HFFc6 (cell line): ENCODE data around the gene LATS2. TPM values are rescaled to one million over a fixed set of nuclear protein-coding genes. Genes with fewer than 3 reads are reported as not detected.
A peak's percentile ranks its signal among the peaks of the same experiment; 100 is the strongest.

Experiments used
- DNase-seq: peaks from one replicate; pipeline ENCODE4 v3.0.0-alpha.2; 2018
- H3K27ac Mint-ChIP-seq: 2 replicates; pipeline ENCODE4 v1.8.0; 2020; ENCODE audit warnings: mild to moderate bottlenecking, mixed read lengths
- H3K27me3 Mint-ChIP-seq: 2 replicates; pipeline ENCODE4 v1.8.0; 2021; ENCODE audit warnings: mild to moderate bottlenecking, moderate library complexity, mixed read lengths; ENCODE audit not compliant: insufficient read depth
- H3K36me3 Mint-ChIP-seq: 2 replicates; pipeline ENCODE4 v1.8.0; 2021; ENCODE audit warnings: low read depth, mixed read lengths
- H3K4me1 Mint-ChIP-seq: 2 replicates; pipeline ENCODE4 v1.8.0; 2020; ENCODE audit warnings: low read depth, mixed read lengths
- H3K4me3 Mint-ChIP-seq: 2 replicates; pipeline ENCODE4 v1.8.0; 2020; ENCODE audit warnings: mild to moderate bottlenecking, moderate library complexity, mixed read lengths
- H3K9me3 Mint-ChIP-seq: 2 replicates; pipeline ENCODE4 v1.8.0; 2020; ENCODE audit warnings: mild to moderate bottlenecking, mixed read lengths
- total RNA-seq, 6 experiments: library from RNA; stranded (reverse); fragmentation: NEBNext Ultra II Directional; extraction: Animal tissue kit (Norgen Biotek cat#: 25700); gene quantifications; 2 replicates in 1 of 6; 3 replicates in 5 of 6; pipeline ENCODE4 v1.2.3, GENCODE V29; 2021
- TF ChIP-seq, protein P1 (sequence below): fragments of 200-600 bp; sonication (generic); IDR thresholded peaks from 2 replicates; pipeline ENCODE4 v1.5.0; 2021; ENCODE audit warnings: antibody characterized with exemption, mild to moderate bottlenecking

The LATS2 gene
- total RNA-seq, 6 experiments from 2014 or later, result 43.5 to 54.8 (median 44.9) TPM

DNA sequence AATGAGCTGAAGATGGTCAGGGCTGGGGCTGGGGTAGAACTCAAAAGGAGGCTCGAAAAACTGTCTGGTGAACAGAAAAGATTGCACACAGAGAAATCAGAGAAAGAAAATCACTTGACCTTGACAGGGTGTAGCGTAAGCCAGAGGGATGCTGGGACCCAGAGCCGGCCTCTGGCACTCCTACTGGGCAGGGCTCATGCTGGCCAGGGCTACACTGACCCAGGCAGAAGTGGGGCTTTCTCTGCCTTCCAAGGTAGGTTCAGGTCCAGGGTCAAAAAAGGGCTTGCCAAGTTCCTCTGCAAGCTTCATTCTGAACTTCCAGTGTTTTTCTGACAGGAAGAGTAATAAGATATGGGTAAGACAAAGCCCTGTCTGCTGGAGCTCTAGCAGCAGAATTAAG, 56.2 kb downstream of the LATS2 start:
- Mint-ChIP-seq H3K27me3 (peaks cover 2% of the 10 kb centered on the region; the same call in 1 of the 2 replicates), H3K36me3 (peaks cover 43% of the 10 kb centered on the region), H3K4me3 (no peak overlapping the region; the same call in 1 of the 2 replicates), H3K9me3 (peaks cover 6% of the 10 kb centered on the region), H3K4me1 (peaks cover 41% of the 10 kb centered on the region), H3K27ac (peak overlapping the region; percentile 21; the same call in 1 of the 2 replicates)
- TF ChIP-seq, protein P1, sequence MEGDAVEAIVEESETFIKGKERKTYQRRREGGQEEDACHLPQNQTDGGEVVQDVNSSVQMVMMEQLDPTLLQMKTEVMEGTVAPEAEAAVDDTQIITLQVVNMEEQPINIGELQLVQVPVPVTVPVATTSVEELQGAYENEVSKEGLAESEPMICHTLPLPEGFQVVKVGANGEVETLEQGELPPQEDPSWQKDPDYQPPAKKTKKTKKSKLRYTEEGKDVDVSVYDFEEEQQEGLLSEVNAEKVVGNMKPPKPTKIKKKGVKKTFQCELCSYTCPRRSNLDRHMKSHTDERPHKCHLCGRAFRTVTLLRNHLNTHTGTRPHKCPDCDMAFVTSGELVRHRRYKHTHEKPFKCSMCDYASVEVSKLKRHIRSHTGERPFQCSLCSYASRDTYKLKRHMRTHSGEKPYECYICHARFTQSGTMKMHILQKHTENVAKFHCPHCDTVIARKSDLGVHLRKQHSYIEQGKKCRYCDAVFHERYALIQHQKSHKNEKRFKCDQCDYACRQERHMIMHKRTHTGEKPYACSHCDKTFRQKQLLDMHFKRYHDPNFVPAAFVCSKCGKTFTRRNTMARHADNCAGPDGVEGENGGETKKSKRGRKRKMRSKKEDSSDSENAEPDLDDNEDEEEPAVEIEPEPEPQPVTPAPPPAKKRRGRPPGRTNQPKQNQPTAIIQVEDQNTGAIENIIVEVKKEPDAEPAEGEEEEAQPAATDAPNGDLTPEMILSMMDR, result no peak
- DNase-seq, result no peak

DNA sequence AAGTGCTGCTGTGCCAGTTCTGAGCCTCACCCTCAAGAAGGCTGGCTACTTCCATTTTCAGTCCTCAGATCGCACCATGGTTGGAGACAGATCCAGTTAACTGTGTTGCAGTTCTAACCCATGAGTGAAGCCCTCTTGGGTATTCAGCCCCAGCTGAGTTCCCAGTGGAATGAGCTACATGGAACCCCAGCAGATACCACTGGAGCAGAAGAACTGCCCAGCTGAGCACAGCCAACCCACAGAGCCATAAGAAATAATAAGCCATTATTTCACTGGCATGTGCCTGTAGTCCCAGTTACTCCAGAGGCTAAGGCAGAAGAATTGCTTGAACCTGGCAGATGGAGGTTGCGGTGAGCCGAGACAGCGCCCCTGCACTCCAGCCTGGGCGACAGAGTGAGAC, 59.9 kb downstream of the LATS2 start:
- peak overlapping the region; percentile 19; the same call in 1 of the 2 replicates for H3K27ac Mint-ChIP-seq
- TF ChIP-seq, protein P1, result no peak
- H3K4me1 Mint-ChIP-seq, result peaks cover 43% of the 10 kb centered on the region
- H3K9me3 Mint-ChIP-seq, result peaks cover 6% of the 10 kb centered on the region
- no peak for DNase-seq
- H3K4me3 Mint-ChIP-seq, result no peak overlapping the region
- peaks cover 10% of the 10 kb centered on the region for H3K27me3 Mint-ChIP-seq
- H3K36me3 Mint-ChIP-seq, result peaks cover 37% of the 10 kb centered on the region

DNA sequence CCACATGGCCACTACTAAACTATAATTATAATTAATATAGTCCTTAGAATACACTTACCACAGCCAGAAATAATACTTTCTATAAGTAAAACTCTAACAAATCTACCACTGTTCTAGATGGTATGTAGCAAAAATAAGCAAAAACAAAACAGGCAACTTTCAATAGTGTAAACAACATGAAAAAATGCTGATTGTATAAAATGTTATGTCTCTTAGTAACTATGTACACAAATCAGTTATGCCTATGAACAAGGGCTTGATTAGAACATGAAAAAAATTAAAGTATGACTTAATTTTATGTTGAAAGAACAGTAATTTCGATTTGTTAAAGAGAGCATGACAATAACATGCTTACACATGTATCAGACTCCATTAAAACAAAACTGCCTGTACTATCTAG, 60.7 kb downstream of the LATS2 start:
- Mint-ChIP-seq H3K9me3 (peaks cover 6% of the 10 kb centered on the region), H3K27me3 (peaks cover 10% of the 10 kb centered on the region), H3K4me1 (peaks cover 49% of the 10 kb centered on the region), H3K36me3 (peaks cover 44% of the 10 kb centered on the region), H3K27ac (peak overlapping the region; percentile 45; the same call in 1 of the 2 replicates), H3K4me3 (no peak overlapping the region)
- TF ChIP-seq, protein P1, result no peak
- DNase-seq, result no peak

DNA sequence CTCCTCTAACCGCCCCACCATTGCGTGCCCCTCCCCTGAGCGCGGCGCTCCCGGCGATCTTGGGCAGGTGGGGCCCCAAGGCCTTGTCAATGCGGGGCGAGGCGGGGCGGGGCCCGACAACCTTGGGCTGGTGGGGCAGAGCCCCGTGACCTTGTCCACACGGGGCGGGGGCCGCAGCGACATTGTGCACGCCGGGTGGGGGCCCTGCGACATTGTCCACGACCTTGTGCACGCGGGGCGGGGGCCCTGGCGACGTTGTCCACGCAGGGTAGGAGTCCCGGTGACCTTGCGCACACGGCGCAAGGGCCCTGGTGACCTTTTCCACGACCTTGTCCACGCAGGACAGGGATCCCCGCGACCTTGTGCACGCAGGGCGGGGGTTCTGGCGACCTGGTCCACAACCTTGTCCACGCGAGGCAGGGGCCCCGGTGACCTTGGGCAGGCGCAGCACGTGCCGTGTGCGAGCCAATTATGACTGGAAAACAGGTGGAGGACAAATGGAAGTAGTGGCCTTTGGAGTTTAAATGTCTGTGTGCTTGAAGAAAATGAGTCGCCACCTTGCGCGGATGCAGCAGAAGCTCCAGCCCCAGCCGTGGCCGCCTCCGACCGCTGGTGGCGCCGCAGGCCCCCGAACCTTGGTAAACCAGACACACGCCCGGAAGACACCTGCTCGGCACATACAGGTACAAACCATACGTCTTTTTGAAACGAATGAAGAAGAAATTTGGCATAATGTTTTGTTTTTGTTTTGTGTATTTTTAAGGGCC, 62.6 kb downstream of the LATS2 start:
- TF ChIP-seq, protein P1, result no peak
- peak overlapping the region; percentile 36; the same call in 1 of the 2 replicates for H3K4me3 Mint-ChIP-seq
- H3K27me3 Mint-ChIP-seq, result peaks cover 9% of the 10 kb centered on the region
- DNase-seq, result no peak
- peaks cover 6% of the 10 kb centered on the region for H3K9me3 Mint-ChIP-seq
- peaks cover 55% of the 10 kb centered on the region for H3K4me1 Mint-ChIP-seq
- H3K36me3 Mint-ChIP-seq, result peaks cover 47% of the 10 kb centered on the region
- peak overlapping the region; percentile 94 for H3K27ac Mint-ChIP-seq

DNA sequence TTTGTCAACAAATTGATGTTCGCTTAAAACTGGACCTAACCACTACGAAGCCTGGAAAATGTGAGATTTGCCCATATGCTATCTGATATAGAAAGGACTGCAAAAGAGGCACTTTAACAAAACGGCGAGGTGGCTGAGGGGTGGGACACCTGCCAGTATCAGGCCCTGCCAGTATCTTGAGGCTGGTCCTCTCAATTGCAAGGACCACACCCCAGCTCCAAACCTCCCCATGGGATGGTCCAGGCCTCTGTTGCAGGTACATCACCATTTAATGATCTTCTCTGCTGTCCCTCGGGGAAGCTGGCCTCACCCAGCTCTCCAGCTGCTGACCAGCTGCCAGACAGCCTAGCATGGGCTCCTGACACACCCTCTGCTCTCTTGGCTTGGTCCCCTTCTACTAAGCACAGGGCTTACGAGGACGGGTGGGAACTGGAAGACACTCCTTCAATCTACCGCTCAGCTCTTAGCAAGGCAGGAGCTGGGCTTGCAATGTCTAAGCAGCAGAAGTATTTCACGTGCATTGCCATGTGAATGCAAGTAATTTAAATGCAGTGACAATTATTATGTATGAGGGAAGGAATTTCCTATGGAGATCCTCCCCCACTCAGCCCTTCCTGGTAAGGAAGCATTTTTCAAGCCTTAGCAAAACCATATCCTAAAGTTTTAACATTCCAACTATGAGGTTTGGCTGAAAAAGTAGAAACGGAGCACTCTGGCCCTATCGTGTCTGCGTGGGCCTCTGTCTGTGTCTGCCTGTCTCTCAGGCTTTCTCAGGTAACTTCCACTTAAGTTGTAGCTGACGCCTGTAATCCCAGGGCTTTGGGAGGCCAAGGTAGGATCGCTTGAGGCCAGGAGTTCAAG, 63.9 kb downstream of the LATS2 start:
- Mint-ChIP-seq H3K36me3 (peaks cover 56% of the 10 kb centered on the region), H3K27me3 (peaks cover 9% of the 10 kb centered on the region), H3K4me3 (peak overlapping the region; percentile 72), H3K4me1 (peaks cover 64% of the 10 kb centered on the region), H3K27ac (peak overlapping the region; percentile 94), H3K9me3 (peaks cover 6% of the 10 kb centered on the region)
- TF ChIP-seq, protein P1, result no peak
- peak; percentile 97 for DNase-seq
